Transverse colon (tissue), 4 donors: ENCODE measurements around the gene C20orf96. TPM values are rescaled to one million over a fixed set of nuclear protein-coding genes. Genes with fewer than 3 reads are reported as not detected.
"Not testable (repeated sequence)": the region's sequence is repeated elsewhere in the genome, so short reads cannot be mapped to it uniquely, and the experiment has no call there.

Source experiments
- DNase-seq: peaks from one replicate; pipeline ENCODE4 v3.0.0-alpha.2; 2019
- H3K27ac ChIP-seq, 4 donors: fragments of 200-600 bp; sonication (generic); 2 replicates each; pipeline ENCODE4 v1.5.1; 2016 to 2018; ENCODE audit warnings: inconsistent platforms in 4 of 4
- H3K27me3 ChIP-seq: fragments of 200-600 bp; sonication (generic); 2 replicates; pipeline ENCODE4 v1.5.1; 2017; ENCODE audit warnings: inconsistent platforms
- H3K36me3 ChIP-seq, 4 donors: fragments of 200-600 bp; sonication (generic); 2 replicates each; pipeline ENCODE4 v1.5.1; 2017 to 2019; ENCODE audit warnings: inconsistent platforms in 4 of 4
- H3K4me1 ChIP-seq, 4 donors: fragments of 200-600 bp; sonication (generic); 2 replicates each; pipeline ENCODE4 v1.5.1; 2017 to 2020; ENCODE audit warnings: inconsistent platforms in 4 of 4
- H3K4me3 ChIP-seq, 4 donors: fragments of 200-600 bp; sonication (generic); 1 replicate in 1 of 4; 2 replicates in 3 of 4; pipeline versions ENCODE4 v1.5.1 to v1.6.1; 2017 to 2019; ENCODE audit warnings: inconsistent platforms in 4 of 4
- H3K9me3 ChIP-seq, 2 donors: fragments of 200-600 bp; sonication (generic); 2 replicates each; pipeline ENCODE4 v1.5.1; 2017 to 2019; ENCODE audit warnings: inconsistent platforms in 2 of 2
- CTCF ChIP-seq, 5 experiments: fragments of 200-600 bp in 3 of 5; fragments of 450-650 bp in 2 of 5; sonication (generic) in 3 of 5; IDR thresholded peaks; 1 replicate in 2 of 5; 2 replicates in 3 of 5; pipeline ENCODE4 v1.5.1; 2016 to 2017; ENCODE audit warnings: antibody characterized with exemption in 5 of 5, inconsistent platforms in 3 of 5, mild to moderate bottlenecking in 2 of 5, moderate library complexity in 1 of 5
- EP300 ChIP-seq: sonication (generic); formaldehyde crosslinking; IDR thresholded peaks from one replicate; pipeline ENCODE4 v1.6.1; 2017; ENCODE audit warnings: antibody characterized with exemption, low read depth
- POLR2A ChIP-seq: fragments of 450-650 bp; IDR thresholded peaks from one replicate; pipeline ENCODE4 v1.6.1; 2016; ENCODE audit warnings: antibody characterized with exemption, mild to moderate bottlenecking, moderate library complexity
- POLR2AphosphoS5 ChIP-seq, 3 donors: sonication (generic); formaldehyde crosslinking; IDR thresholded peaks; one replicate each; pipeline ENCODE4 v1.6.1; 2016; ENCODE audit warnings: antibody characterized with exemption in 3 of 3
- WGBS, 2 donors: methylation state at CpG; one replicate each; pipeline ENCODE4 v1.1.5; 2018; ENCODE audit warnings: low coverage in 1 of 2; 5-methylcytosine and 5-hydroxymethylcytosine counted together
- in situ Hi-C, 4 donors: fragments of 200-750 bp; cut with MboI; loops; one replicate each; pipeline versions ENCODE4 v1.15.0 to v1.15.1; 2017; ENCODE audit warnings: low sequenced_read_pairs in 3 of 4, low pct_ligation_motif_present in 1 of 4, low pct_unique_long_range_greater_than_20kb in 1 of 4
- intact Hi-C: fragments of 100-400 bp; cut with DNase I; formaldehyde crosslinking; loops from one replicate; pipeline ENCODE4 v1.15.1; 2023; ENCODE audit warnings: low total_unique reads
- total RNA-seq, 4 donors: library from RNA; depleted of rRNA; stranded (reverse); fragments of >200 nt; gene quantifications; one replicate each; pipeline ENCODE4 v1.1.0, GENCODE V29; 2016

The C20orf96 gene
- total RNA-seq, 4 donors from 2014 or later: 3.0 to 97.3 (median 3.7) TPM

- intact Hi-C loops (loop anchor here (5.0 kb wide), 1 partner anchor 53 kb away; no protein-coding TSS in a partner anchor), in situ Hi-C loops (no loop called here)
- H3K4me1 ChIP-seq: no peaks in the 10 kb centered on the region
- no peaks in the 10 kb centered on the region for H3K36me3 ChIP-seq
- peaks cover 5% of the 10 kb centered on the region for H3K27me3 ChIP-seq
- WGBS, 2 donors: 64 to 69% methylated on average over 2 of the region's 2 CpGs
- no peaks in the 10 kb centered on the region for H3K9me3 ChIP-seq
- no peak for DNase-seq
- no peak overlapping the region for H3K27ac ChIP-seq
- TF ChIP-seq CTCF (IDR thresholded peaks at IDR 0.05): no peak
- TF ChIP-seq POLR2A: no peak
- TF ChIP-seq POLR2AphosphoS5 (IDR thresholded peaks at IDR 0.05): no peak
- no peak for TF ChIP-seq EP300
- no peak overlapping the region for H3K4me3 ChIP-seq
These were observed 30.6 kb downstream of the C20orf96 start for GRCh38 chr20:259981-260380.

DNA sequence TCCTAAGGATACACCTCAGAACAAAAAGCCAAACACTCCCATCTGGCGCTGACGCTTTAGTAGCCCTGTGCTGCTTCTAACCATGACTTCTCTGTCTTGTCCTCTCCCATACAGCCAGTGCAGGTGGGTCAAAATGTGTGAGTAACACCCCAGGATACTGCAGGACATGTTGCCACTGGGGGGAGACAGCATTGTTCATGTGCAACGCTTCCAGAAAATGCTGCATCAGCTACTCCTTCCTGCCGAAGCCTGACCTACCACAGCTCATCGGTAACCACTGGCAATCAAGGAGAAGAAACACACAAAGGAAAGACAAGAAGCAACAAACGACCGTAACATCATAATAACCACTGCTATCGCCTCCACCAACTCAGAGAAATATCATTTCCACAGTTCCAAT is 31.6 kb downstream of the C20orf96 start:
- in situ Hi-C loops: no loop called here
- no peak for DNase-seq

GRCh38 chr20:258269-258858 is 32.2 kb downstream of the C20orf96 start:
- no peaks in the 10 kb centered on the region for H3K36me3 ChIP-seq
- in situ Hi-C loops (no loop called here), intact Hi-C loops (loop anchor here (5.0 kb wide), 1 partner anchor 51 kb away; no protein-coding TSS in a partner anchor)
- DNase-seq: no peak
- no peak overlapping the region for H3K27ac ChIP-seq
- 25 to 57% methylated on average over 1 to 4 of the region's 4 CpGs for WGBS, 2 donors
- TF ChIP-seq POLR2A (no peak), CTCF (IDR thresholded peaks at IDR 0.05) (no peak), POLR2AphosphoS5 (IDR thresholded peaks at IDR 0.05) (no peak), EP300 (no peak)
- H3K4me1 ChIP-seq: no peaks in the 10 kb centered on the region
- H3K27me3 ChIP-seq: peaks cover 5% of the 10 kb centered on the region
- no peaks in the 10 kb centered on the region for H3K9me3 ChIP-seq
- no peak overlapping the region for H3K4me3 ChIP-seq

More for the DNA sequence above, 31.6 kb downstream of the C20orf96 start:
- H3K27me3 ChIP-seq: peaks cover 5% of the 10 kb centered on the region
- intact Hi-C loops: loop anchor here (5.0 kb wide), 1 partner anchor 52 kb away; no protein-coding TSS in a partner anchor
- 47 to 60% methylated on average over 6 to 8 of the region's 8 CpGs for WGBS, 2 donors
- TF ChIP-seq POLR2A (no peak), EP300 (no peak), CTCF (IDR thresholded peaks at IDR 0.05) (no peak), POLR2AphosphoS5 (IDR thresholded peaks at IDR 0.05) (no peak)
- no peaks in the 10 kb centered on the region for H3K36me3 ChIP-seq
- H3K4me1 ChIP-seq: no peaks in the 10 kb centered on the region
- no peak overlapping the region for H3K27ac ChIP-seq
- no peak overlapping the region for H3K4me3 ChIP-seq
- no peaks in the 10 kb centered on the region for H3K9me3 ChIP-seq

DNA sequence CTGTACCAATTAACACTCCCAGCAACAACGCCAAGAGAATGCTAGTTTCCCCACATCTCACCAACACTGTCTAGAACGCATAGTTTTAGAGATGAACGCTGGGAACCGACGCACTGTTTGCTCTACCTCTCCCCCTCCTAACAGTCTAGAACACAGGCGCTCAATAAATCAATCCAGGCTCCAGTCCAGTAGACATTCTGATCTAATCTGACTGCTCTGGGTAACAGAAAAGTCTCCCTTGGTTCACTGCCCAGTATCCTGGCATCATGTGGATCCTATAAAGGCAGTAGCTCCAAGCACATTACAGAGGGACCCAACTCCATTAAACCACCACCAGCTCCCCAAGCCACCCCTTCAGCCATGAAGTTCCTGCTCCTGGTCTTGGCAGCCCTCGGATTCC is 33.1 kb downstream of the C20orf96 start, which contains the start of gene DEFB132:
TSS of gene DEFB132 (plus strand) at position 306 of the 400 bp plus-strand sequence. CDS start at position 361, 55 bp downstream.
- WGBS, 2 donors: 73 to 78% methylated on average over 6 to 7 of the region's 7 CpGs
- in situ Hi-C loops: no loop called here
- H3K4me3 ChIP-seq: no peak within 1 kb of the TSS
- no peaks in the 10 kb centered on the region for H3K4me1 ChIP-seq
- H3K36me3 ChIP-seq: no peaks in the 10 kb centered on the region
- H3K9me3 ChIP-seq: no peaks in the 10 kb centered on the region
- no peak for DNase-seq
- no peak within 1 kb of the TSS for H3K27ac ChIP-seq
- TF ChIP-seq POLR2A: no peak
- intact Hi-C loops: loop anchor here (5.0 kb wide), 1 partner anchor 50 kb away; no protein-coding TSS in a partner anchor
- peaks cover 6% of the 10 kb centered on the region for H3K27me3 ChIP-seq

GRCh38 chr20:253447-253846 is 37.1 kb downstream of the C20orf96 start:
- H3K4me3 ChIP-seq, H3K36me3 ChIP-seq, H3K27ac ChIP-seq, H3K9me3 ChIP-seq, H3K4me1 ChIP-seq, intact Hi-C loops, in situ Hi-C loops, DNase-seq: not testable (repeated sequence)
- H3K27me3 ChIP-seq: peaks cover 11% of the 10 kb centered on the region
- WGBS, 2 donors: 48 to 63% methylated on average over 3 to 6 of the region's 6 CpGs
